IMR-90 (cell line): ENCODE measurements around the gene ITGA5.

Source experiments
- BHLHE40 ChIP-seq: fragments of 150-350 bp; IDR thresholded peaks from 2 replicates; pipeline ENCODE4 v1.6.1; 2016; ENCODE audit warnings: mild to moderate bottlenecking, low read depth, low read length
- CTCF ChIP-seq: conservative IDR thresholded peaks from 2 replicates; pipeline ENCODE4 v1.5.1; 2012; ENCODE audit warnings: mild to moderate bottlenecking, low read depth, low read length, improper control_type of control experiment
- MAFK ChIP-seq: IDR thresholded peaks from 2 replicates; pipeline ENCODE4 v1.6.1; 2012; ENCODE audit warnings: low read depth, low read length, improper control_type of control experiment
- MAZ ChIP-seq: IDR thresholded peaks from 2 replicates; pipeline ENCODE4 v1.6.1; 2012; ENCODE audit warnings: low read depth, mild to moderate bottlenecking, low read length, improper control_type of control experiment, moderate library complexity, borderline replicate concordance
- MXI1 ChIP-seq: IDR thresholded peaks from 2 replicates; pipeline ENCODE4 v1.6.1; 2012; ENCODE audit warnings: low read depth, mild to moderate bottlenecking, low read length, moderate library complexity, borderline replicate concordance
- NFE2L2 ChIP-seq: fragments of 150-350 bp; IDR thresholded peaks from 2 replicates; pipeline ENCODE4 v1.6.1; 2016; ENCODE audit warnings: low read depth, mild to moderate bottlenecking, low read length
- POLR2A ChIP-seq: IDR thresholded peaks from 2 replicates; pipeline ENCODE4 v1.6.1; 2012; ENCODE audit warnings: mild to moderate bottlenecking, low read depth, low read length

DNA sequence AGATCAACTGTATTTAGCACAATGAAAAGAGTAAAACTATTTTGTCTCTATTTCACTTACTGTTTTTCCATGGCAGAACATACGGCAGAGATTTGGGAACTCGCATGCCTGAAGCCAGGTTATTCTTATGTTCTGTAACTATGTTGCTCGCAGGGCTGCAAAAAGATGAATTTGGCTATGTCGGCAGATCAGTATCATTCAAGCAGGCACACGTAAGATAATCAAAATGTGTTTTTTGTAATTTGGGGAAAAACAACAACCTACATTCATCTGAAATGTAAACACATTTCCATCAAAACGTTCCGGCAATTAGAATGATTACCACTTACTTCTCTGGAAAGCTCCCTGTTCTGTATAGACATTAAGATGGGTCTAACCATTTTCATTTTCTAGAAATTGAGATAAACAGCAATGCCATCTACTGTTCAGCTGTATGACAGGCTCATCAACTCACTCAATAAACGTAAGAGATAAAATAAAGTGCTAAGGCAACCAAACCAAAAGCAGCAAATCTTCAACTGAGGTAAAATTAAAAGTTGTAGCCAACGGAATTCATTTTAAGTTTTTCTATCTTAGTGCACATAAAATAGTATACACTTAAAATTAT lies 41.4 kb upstream of the ITGA5 start:
- TF ChIP-seq MAZ = no peak
- TF ChIP-seq NFE2L2 = no peak
- TF ChIP-seq CTCF = no peak
- TF ChIP-seq BHLHE40 = no peak
- TF ChIP-seq MAFK = no peak
- no peak for TF ChIP-seq POLR2A
- TF ChIP-seq MXI1 = no peak
